BLaER1 (cell line): ENCODE results near the gene SELENOO.
"Not testable (repeated sequence)": the region's sequence is repeated elsewhere in the genome, so short reads cannot be mapped to it uniquely, and the experiment has no call there.

Experiments used
- H3K27ac ChIP-seq: shearing (Covaris generic); formaldehyde crosslinking; 2 replicates; pipeline ENCODE4 v1.8.1; 2022
- H3K27me3 ChIP-seq: shearing (Covaris generic); formaldehyde crosslinking; 2 replicates; pipeline ENCODE4 v1.8.1; 2022
- H3K36me3 ChIP-seq: shearing (Covaris generic); formaldehyde crosslinking; 2 replicates; pipeline ENCODE4 v1.8.1; 2022
- H3K4me1 ChIP-seq: shearing (Covaris generic); formaldehyde crosslinking; 2 replicates; pipeline ENCODE4 v1.8.1; 2022
- H3K4me2 ChIP-seq: shearing (Covaris generic); formaldehyde crosslinking; 2 replicates; pipeline ENCODE4 v1.8.1; 2022
- H3K4me3 ChIP-seq: shearing (Covaris generic); formaldehyde crosslinking; 2 replicates; pipeline ENCODE4 v1.8.1; 2022
- H3K9ac ChIP-seq: shearing (Covaris generic); formaldehyde crosslinking; 2 replicates; pipeline ENCODE4 v1.8.1; 2022
- H3K9me3 ChIP-seq: shearing (Covaris generic); formaldehyde crosslinking; 2 replicates; pipeline ENCODE4 v1.8.1; 2022
- H4K20me1 ChIP-seq: shearing (Covaris generic); formaldehyde crosslinking; 2 replicates; pipeline ENCODE4 v1.8.1; 2022
- Cebpa-rat ChIP-seq: shearing (Covaris generic); IDR thresholded peaks from 2 replicates; pipeline ENCODE4 v1.8.1; 2022

The SELENOO gene

DNA sequence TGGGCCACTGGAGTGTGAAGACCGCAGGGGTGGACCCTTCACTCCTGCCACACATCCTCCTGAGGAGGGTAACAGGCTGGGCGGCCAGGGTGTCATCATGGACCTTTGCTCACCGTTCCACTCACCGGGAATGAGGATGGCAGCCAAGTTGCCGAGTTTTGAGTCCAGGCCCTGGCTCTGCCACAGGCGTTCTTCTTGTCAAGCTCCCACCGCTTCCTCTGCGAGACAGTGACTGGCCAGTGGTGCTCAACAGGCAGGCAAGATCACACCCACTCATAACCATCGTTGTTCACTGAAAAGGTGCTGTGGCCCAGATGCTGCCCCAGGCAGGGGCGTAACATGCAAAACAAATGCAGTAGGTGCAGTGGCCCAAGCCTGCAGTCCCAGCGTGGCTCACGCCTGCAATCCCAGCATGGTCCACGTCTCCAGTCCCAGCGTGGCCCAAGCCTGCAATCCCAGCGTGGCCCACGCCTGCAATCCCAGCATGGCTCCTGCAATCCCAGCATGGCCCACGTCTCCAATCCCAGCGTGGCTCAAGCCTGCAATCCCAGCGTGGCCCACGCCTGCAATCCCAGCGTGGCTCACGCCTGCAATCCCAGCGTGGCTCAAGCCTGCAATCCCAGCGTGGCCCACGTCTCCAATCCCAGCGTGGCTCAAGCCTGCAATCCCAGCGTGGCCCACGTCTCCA is 35.2 kb upstream of the SELENOO start:
- peaks cover 8% of the 10 kb centered on the region; the same call in 1 of the 2 replicates for H3K9me3 ChIP-seq

DNA sequence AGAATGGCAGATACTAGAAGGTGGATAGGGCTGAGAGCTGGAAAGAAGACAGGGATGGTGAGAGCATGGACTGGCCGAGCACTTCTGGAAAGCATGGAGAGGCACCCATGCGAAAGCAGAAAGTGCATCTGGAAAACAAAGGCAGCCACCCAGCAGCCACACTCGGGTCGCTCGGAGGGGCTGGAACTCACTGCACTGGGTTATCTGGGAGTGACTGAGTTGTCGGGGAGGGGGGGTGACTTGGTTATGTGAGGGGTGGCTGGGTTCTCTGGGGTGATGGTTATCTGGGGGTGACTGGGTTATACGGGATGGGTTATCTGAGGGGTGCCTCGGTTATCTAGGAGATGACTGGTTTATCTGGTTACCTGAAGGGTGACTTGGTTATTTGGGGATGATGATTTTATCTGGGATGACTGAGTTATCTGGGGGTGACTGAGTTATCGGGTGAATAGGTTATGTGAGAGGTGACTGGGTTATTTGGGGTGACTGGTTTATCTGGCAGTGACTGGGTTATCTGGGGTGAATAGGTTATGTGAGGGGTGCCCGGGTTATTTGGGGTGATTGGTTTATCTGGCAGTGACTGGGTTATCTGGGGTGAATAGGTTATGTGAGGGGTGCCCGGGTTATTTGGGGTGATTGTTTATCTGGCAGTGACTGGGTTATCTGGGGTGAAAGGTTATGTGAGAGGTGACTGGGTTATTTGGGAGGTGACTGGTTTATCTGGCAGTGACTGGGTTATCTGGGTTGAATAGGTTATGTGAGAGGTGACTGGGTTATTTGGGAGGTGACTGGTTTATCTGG is 32.9 kb upstream of the SELENOO start:
- Histone ChIP-seq H3K4me3 (no peak overlapping the region), H3K9me3 (peaks cover 8% of the 10 kb centered on the region; the same call in 1 of the 2 replicates), H4K20me1 (peaks cover 18% of the 10 kb centered on the region; the same call in 1 of the 2 replicates), H3K27ac (no peak overlapping the region), H3K4me1 (peaks cover 24% of the 10 kb centered on the region), H3K36me3 (no peaks in the 10 kb centered on the region), H3K27me3 (peaks cover 55% of the 10 kb centered on the region), H3K4me2 (no peak overlapping the region), H3K9ac (no peak overlapping the region)
- TF ChIP-seq Cebpa-rat = no peak

More for the DNA sequence above, 35.2 kb upstream of the SELENOO start:
- Histone ChIP-seq H3K27me3 (peaks cover 36% of the 10 kb centered on the region), H4K20me1 (no peaks in the 10 kb centered on the region), H3K36me3 (no peaks in the 10 kb centered on the region), H3K27ac (no peak overlapping the region), H3K4me3 (no peak overlapping the region), H3K4me2 (no peak overlapping the region), H3K4me1 (peaks cover 13% of the 10 kb centered on the region), H3K9ac (no peak overlapping the region)
- TF ChIP-seq Cebpa-rat = no peak

DNA sequence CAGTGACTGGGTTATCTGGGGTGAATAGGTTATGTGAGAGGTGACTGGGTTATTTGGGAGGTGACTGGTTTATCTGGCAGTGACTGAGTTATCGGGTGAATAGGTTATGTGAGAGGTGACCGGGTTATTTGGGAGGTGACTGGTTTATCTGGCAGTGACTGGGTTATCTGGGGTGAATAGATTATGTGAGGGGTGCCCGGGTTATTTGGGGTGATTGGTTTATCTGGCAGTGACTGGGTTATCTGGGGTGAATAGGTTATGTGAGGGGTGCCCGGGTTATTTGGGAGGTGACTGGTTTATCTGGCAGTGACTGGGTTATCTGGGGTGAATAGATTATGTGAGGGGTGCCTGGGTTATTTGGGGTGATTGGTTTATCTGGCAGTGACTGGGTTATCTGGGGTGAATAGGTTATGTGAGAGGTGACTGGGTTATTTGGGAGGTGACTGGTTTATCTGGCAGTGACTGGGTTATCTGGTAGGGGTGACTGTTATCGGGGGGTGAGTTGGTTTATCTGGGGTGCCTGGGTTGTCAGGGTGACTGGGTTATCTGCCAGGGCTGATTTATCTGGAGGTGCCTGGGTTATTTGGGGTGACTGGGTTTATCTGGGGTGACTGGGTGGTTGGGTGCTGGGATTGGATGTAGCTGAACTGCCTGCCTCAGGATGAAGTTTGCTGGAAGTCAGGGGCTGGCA is 32.2 kb upstream of the SELENOO start:
- not testable (repeated sequence) for H3K9me3 ChIP-seq, H3K4me3 ChIP-seq, H3K36me3 ChIP-seq, H3K27ac ChIP-seq, H3K9ac ChIP-seq, H3K4me2 ChIP-seq
- H3K4me1 ChIP-seq = peaks cover 30% of the 10 kb centered on the region
- peaks cover 22% of the 10 kb centered on the region for H4K20me1 ChIP-seq
- peaks cover 55% of the 10 kb centered on the region for H3K27me3 ChIP-seq

DNA sequence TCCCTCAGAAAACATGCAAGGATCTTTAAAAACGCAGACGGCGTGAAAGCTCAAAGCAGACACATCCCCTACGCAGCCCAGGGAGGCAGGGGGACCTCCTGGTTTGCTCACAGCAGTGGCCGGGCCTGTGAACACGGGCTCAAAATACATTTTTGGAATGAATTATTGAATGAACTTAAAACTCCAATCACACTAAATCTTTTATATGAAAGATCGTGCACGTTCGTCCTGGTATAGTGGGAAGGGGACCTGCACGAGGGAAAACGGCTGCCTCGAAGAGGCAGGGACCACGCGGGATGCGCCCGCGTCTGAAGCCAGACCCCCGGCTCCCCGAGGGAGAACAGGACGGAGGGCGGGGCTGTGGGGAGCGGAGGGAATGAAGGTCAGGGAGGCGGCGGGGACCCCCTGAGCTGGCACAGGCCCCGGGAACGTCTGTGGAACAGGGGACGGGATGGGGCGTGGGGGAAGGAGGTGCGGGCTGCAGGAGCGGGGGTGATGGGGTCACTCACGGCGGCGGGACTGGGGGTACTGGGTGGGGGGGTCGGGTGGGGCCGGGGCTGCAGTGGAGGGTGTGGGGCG is 31.5 kb upstream of the SELENOO start:
- Histone ChIP-seq H3K4me3 (peak overlapping the region; percentile 64; the same call in 1 of the 2 replicates), H3K36me3 (no peaks in the 10 kb centered on the region), H3K9me3 (peaks cover 8% of the 10 kb centered on the region; the same call in 1 of the 2 replicates), H3K27me3 (peaks cover 55% of the 10 kb centered on the region), H3K9ac (no peak overlapping the region), H3K27ac (no peak overlapping the region), H4K20me1 (peaks cover 25% of the 10 kb centered on the region), H3K4me2 (peak overlapping the region; percentile 77; the same call in 1 of the 2 replicates), H3K4me1 (peaks cover 36% of the 10 kb centered on the region)
- no peak for TF ChIP-seq Cebpa-rat

DNA sequence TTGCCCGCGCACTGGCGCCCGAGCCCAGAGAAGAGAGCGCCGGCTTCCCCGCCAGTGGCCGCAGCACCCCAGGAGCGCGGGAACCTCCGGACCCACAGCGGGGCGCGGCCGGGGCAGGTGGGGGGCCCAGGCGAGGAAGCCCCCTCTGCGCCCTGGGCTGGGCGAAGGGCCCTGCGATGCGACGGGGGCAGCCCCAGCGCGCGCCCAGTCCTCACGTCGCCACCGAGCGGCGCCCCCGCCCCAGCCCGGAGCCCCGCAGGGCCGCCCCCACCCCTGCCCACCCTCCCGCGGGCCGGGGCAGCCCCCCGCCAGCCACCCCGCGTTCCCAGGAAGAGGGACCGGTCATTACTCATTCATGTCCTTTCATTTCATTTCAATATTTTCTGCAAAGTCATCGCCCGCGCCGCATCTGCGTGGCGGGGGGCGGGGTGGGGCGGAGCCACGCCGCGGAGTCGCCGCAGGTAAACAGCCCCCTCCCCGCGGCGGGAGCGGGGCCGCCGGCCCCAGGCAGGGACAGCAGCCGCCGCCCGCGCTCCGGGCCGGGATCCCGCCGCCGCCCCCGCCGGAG is 31.0 kb upstream of the SELENOO start:
- no peak for TF ChIP-seq Cebpa-rat
- peaks cover 25% of the 10 kb centered on the region for H4K20me1 ChIP-seq
- peaks cover 55% of the 10 kb centered on the region for H3K27me3 ChIP-seq
- peak overlapping the region; percentile 77 for H3K4me2 ChIP-seq
- peaks cover 42% of the 10 kb centered on the region for H3K4me1 ChIP-seq
- H3K36me3 ChIP-seq = no peaks in the 10 kb centered on the region
- H3K27ac ChIP-seq = no peak overlapping the region
- H3K4me3 ChIP-seq = peak overlapping the region; percentile 64
- no peak overlapping the region for H3K9ac ChIP-seq
- H3K9me3 ChIP-seq = peaks cover 8% of the 10 kb centered on the region; the same call in 1 of the 2 replicates

DNA sequence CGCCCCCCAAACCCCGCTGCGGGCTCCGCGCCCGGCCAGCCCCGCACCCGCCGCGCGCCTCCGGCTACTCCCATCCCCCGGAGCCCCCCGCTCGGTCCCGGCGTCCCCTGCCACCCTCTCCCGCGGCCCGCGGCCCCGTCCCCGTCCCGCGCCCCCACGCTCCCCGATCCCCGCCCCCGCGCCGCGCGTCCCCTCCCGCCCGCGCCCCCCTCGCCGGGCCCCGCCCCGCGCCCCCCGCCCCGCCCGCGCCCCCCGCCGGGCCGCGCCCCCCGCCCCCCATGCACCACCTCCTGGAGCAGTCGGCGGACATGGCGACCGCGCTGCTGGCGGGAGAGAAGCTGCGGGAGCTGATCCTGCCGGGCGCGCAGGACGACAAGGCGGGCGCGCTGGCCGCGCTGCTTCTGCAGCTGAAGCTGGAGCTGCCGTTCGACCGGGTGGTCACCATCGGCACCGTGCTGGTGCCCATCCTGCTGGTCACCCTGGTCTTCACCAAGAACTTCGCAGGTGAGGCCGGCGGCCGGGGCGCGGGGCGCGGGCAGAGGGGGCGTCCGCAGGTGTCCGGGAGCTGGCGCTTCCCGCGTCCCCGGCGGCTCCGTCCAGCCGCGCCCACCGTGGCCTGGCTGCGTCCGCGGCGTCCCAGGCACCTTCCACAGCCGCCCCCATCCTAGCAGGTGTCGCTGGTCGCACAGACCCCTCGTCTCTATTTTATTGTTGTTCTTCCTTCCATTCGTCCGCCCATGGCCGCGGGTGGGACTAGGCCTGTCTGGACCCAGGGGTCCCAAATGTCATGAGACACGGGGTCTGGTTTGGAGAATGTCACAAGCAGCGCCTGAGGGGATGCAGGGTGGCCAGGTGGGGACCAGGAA is 30.1 kb upstream of the SELENOO start, which contains the start of gene PANX2:
PANX2 (plus strand) TSS at position 279 of the 866 bp plus-strand sequence; CDS start at position 279, 0 bp downstream.
- Histone ChIP-seq H3K4me1 (peaks cover 45% of the 10 kb centered on the region), H3K9ac (no peak within 1 kb of the TSS), H3K27me3 (peaks cover 55% of the 10 kb centered on the region), H3K27ac (no peak within 1 kb of the TSS), H3K4me3 (peak within 1 kb of the TSS; percentile 64), H4K20me1 (peaks cover 25% of the 10 kb centered on the region), H3K9me3 (peaks cover 8% of the 10 kb centered on the region; the same call in 1 of the 2 replicates), H3K4me2 (peak within 1 kb of the TSS; percentile 83), H3K36me3 (no peaks in the 10 kb centered on the region)
- TF ChIP-seq Cebpa-rat = no peak

DNA sequence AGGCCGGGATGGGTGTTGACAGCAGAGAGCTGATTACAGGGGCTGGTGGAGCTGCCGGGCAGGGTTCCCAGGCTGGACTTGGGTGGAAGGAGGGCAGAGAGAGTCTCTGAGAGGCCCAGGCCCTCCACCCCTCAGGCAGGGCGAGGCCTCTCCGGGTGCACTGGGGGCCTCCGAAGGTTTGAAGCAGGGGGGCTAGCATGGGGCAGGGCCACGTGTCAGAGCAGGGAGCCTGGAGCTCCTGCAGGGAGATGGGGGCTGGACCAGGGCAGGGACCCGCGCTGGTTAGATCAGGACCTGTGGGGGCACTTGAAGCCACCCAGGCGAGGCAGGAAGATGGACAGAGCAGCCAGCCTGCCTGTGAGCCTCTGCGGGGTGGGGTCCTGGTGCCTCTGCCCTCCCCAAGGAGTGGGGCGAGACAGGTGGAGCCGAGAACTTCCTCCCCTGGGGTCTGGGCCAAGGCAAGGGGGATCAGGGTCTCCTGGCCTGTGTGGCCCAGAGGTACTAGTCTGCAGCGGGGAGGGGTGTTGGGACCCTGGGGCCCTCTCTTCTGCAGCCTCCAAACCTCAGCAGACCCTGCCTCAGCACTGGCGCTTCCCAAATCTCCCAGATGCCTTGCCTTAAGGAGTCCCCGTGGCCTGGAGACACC is 29.4 kb upstream of the SELENOO start:
- Histone ChIP-seq H3K27me3 (peaks cover 55% of the 10 kb centered on the region), H3K36me3 (no peaks in the 10 kb centered on the region), H3K4me3 (no peak overlapping the region), H3K27ac (no peak overlapping the region), H3K4me1 (peaks cover 53% of the 10 kb centered on the region), H4K20me1 (peaks cover 25% of the 10 kb centered on the region), H3K9ac (no peak overlapping the region), H3K4me2 (peak overlapping the region; percentile 83; the same call in 1 of the 2 replicates), H3K9me3 (no peaks in the 10 kb centered on the region)
- TF ChIP-seq Cebpa-rat = no peak

DNA sequence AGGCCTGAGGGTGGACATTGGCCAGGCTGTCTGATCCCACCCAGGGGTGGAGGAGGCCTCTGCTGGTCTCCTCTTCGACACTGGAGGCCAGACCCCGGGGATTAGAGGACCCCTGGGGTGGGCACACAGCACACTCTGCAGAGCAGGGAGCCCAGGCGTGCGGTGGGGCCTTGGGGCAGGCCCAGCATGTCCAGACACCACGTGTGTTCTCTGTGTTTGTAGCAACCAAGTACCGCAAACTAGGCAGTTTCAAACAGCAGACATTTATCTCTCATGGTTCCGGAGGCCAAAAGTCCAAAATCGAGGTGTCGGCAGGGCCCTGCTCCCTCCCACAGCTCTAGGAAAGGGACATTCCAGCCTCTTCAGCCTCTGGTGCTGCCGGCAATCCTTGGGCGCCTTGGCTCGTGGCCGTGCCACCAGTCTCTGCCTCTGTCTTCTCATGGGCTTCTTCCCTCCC is 28.8 kb upstream of the SELENOO start:
- Histone ChIP-seq H3K4me1 (peaks cover 58% of the 10 kb centered on the region), H3K27ac (no peak overlapping the region), H3K36me3 (no peaks in the 10 kb centered on the region), H3K4me2 (peak overlapping the region; percentile 83), H3K9me3 (no peaks in the 10 kb centered on the region), H3K9ac (no peak overlapping the region), H4K20me1 (peaks cover 25% of the 10 kb centered on the region), H3K27me3 (peaks cover 53% of the 10 kb centered on the region), H3K4me3 (no peak overlapping the region)
- TF ChIP-seq Cebpa-rat = no peak
